ENCODE data around the gene MID2.
"Not testable (repeated sequence)": the region's sequence is repeated elsewhere in the genome, so short reads cannot be mapped to it uniquely, and the experiment has no call there.

Gene MID2

DNA sequence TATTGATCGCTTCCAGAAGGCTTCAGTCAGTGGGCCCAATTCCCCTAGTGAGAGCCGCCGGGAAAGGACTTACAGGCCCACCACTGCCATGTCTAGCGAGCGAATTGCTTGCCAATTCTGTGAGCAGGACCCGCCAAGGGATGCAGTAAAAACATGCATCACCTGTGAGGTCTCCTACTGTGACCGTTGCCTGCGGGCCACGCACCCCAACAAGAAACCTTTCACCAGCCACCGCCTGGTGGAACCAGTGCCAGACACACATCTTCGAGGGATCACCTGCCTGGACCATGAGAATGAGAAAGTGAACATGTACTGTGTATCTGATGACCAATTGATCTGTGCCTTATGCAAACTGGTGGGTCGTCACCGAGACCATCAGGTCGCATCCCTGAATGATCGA, 15.3 kb downstream of the MID2 start:
- ATAC-seq (no peak), DNase-seq (no peak)

DNA sequence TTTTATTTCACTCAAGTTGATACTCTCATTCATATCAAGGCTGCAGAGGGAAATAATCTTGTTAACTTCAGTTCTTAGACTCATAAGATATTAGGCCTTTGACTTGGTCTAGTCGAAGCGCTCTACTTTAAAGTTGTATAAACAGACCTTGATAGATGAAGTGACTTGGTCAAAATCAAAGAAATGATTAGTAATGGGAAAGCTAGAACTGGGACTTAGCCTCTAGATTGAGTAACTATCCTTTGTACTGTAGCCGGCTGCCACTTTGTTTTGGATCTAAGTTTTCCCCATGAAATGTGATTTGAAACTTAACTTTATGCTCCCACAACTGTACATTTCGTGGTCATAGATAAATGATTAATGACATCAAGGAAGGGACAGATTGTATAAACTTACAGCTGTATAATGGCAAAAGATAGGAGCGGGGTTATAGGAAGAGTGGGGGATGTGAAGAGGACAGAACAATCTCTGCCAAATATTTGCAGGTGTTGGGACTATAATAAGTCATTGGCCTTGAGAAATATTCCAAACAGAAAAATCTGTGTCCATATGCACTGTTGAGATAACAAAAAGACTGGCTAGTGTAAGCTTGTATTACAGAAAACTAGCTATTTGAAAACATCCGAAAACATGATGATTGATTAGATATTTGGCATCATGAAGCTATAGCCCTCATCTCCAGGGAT, 17.2 kb downstream of the MID2 start:
- no peak for ATAC-seq
- DNase-seq: no peak

DNA sequence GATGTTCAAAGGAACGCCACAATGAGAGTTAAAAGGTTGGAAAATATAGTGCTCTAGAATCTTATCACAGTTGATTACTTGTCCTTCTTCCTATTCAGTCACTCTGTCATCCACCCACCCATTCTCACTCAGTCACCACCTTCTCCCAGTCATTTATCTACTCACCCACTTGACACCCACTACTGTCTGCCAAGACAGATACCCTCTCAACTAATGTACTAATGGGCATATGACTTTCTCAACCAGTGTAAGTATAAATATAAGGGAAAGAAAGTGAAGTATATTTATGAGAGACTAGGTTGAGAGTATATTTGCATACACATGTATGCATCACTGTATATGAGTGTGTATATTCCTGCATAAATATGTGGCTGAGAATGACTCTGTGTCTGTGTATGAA, 20.0 kb downstream of the MID2 start:
- ATAC-seq: peak; percentile 87
- DNase-seq: peak; percentile 9

DNA sequence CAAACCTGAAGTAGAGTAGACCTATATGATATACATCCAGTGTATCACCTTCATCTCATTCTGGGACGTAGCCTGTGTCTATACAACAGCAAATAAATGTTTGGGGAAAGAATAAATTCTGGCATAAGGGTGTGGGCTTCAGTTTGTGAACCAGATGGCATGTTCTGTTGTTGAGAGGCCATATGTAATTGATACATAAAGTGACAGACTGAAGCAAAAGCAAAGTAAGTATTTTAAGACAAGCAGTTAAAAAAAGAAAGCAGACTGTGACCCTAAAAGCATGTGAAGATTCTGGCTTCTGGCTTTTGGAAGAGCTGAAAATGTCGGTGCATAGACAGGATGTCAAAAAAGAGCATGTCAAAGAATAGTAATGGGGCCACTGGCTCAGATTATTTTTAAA, 22.9 kb downstream of the MID2 start:
- DNase-seq (no peak), ATAC-seq (no peak)

DNA sequence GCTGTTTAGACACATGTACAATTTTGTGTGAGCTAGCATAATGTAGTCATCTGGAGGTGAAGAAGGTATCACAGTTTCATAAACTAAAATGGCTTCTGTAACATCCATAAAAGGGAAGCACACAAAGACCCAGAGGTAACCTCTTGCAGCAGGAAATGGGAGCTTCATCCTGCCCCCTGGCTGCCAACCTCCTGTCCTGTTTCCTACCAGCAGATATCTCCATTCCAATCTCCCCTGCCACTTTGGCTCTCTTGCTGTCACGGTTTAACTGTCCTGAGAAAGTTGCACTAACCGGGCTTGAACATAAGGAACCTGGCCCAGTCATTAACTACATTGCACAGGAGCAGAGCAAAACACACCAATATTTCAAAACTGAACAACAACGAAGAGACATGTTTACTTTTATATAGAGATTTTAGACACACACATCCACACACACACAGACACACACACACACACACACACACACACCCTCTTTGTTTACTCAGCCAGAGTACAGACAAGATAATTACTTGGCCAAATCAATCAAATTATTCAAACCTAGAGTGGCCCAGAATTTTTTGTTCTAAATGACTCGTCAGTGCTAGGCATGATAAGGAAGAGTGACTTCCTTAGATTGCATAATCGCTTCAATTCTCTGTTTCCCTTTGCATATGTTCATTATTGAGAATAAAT, 24.2 kb downstream of the MID2 start:
- DNase-seq: no peak
- no peak for ATAC-seq

DNA sequence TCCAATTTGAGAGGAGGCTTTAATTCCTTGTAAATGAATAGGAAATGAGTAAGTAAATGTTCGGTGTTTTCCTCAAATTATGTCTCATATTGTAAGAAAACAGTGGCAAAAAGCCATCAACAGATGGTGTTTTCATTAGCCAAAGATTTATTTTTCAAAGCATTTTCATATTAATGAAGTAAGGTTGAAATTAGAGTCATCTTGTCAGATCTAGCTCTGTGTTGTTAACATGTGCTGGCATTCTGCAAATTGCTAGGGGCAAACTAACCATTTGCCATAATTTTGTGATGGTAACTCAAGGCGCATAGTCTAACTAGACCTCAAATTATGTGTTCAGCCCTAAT, 24.7 kb downstream of the MID2 start:
- no peak for ATAC-seq
- no peak for DNase-seq

DNA sequence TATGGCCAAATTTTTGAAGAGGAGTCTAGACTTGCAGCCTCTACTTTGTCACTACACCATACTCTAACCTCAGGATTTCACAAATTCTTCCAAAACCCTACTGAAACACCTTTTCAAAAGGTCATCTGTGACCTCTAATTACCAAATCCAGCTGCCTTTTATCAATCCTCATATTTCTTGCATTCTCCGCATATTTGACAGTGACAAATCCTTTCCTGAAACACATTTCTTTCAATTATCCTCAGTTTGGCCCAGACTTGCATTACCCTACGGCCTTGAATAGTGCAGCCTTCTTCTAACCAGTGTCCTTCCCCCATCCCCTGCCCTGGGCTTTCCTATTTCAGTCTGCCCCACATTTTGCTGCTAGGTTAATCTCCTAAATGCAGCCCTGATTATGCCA, 25.5 kb downstream of the MID2 start:
- no peak for DNase-seq
- no peak for ATAC-seq

DNA sequence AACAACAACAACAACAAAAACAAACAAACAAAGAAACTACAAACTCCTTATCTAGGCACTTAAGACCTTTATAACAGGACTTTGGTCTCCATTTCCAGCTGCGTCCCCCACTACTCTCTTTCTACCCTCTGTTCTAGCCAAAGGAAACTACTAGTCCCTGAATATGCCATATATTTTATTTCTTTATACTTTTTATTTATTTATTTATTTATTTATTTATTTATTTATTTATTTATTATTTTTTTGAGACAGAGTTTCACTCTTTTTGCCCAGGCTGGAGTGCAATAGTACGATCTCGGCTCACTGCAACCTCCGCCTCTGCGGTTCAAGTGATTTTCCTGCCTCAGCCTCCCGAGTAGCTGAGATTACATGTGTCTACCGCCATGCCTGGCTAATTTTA, 26.0 kb downstream of the MID2 start:
- not testable (repeated sequence) for DNase-seq, ATAC-seq

DNA sequence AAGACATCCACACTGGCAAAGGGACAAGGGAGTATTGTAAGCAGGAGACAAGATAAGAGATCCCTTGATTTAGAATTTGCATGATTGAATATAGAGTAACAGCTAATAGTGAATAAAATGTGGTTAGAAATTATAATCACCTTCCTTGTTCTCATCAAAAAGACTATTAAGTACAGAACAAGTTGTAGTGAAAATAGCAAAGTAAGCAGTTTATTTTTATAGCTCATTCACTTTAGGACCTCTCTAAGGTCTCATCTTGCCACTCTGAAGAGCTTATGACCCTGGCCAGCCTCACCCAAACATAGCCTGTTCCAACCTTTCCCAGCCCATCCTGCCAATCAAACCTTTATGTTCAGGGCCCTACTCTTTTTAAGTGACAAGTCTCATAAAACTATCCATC, 30.6 kb downstream of the MID2 start:
- ATAC-seq: no peak
- no peak for DNase-seq

DNA sequence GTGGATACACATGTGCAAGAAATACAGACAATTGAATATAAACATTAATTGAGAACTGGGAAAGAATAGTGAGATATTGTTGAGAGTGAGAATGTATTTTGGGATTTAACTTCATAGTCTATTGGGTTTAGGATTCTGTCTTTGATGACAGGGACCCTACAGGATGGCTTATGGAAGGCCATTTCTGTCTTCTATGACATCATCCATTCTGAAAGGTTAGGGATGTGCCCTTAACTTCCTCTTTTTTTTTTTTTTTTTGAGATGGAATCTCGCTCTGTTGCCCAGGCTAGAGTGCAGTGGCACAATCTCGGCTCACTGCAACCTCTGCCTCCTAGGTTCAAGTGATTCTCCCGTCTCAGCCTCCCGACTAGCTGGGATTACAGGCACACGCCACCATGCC, 31.4 kb downstream of the MID2 start:
- ATAC-seq, DNase-seq: not testable (repeated sequence)

DNA sequence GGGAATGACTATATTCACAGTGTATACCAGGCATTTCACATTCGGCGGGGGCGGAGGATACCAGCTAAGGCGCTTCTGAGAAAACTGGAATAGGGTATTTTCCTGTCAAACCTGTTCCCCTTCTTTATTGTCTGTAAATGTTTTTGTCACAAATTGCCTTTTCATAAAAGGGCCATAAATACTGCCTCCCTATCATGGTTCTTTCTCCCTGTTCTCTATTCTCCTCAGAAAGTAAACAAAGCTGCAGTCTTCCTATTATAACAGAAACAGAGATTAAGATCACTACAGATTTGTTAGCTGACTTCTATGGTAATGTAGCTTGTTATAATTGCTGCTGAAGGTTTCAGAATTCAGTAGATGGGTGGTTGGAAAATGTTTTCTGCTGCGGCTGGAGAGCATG, 32.2 kb downstream of the MID2 start:
- no peak for DNase-seq
- no peak for ATAC-seq

DNA sequence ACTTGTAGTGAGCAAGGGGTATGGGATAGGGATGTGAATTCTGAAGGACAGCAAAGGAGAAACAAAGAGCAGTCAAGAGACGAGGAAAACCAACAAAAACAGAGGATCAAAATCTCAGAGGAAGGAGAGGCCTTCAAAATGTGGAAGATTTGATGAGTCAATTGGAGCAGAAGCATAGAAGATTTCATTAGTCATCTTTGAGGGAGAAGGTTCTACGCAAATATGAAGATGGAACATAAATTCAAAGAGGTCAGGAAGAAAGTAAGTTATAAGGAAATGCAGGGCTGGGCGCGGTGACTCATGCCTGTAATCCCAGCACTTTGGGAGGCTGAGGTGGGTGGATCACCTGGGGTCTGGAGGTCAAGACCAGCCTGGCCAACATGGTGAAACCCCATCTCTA, 35.4 kb downstream of the MID2 start:
- no peak for ATAC-seq
- DNase-seq: no peak

DNA sequence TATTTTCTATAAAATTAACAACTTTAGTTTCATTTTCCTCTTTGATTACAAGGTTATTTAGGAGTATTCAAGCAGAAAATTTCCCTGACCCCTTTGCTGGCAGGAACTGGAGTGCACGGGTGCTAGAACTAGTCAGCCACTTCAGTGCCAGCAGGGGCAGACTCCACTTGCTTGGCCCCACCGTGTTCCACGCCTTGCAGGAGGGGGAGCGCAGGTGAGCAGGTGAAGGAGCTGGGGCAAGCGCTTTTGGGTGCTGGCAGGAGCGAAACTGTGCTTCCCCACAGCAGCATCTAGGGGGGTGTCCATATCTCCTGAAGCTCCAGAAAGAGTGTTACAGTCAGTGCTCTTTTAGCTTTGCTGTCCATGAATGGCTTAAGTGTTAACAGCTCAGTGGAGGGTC, 45.5 kb downstream of the MID2 start:
- ATAC-seq (no peak), DNase-seq (no peak)

DNA sequence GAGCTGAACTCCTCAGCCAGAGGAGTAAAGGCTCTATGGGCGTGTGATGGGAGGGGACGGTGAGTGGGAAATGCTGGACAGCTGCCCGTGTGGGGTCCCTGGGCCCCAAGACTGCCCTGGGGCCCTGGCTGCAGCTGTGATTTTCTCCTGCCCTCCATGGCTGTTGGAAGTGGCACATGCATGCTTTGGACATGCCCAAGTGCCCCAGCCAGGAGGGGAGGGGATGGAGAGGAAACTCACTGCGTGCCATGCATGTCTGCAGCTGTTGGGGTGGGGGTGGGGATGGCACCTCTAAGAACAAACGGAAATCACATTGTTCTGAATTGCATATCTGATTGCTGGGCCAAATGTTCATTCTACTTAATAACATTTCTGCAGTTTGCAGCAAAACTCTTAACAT, 52.4 kb downstream of the MID2 start:
- no peak for DNase-seq
- ATAC-seq: no peak

DNA sequence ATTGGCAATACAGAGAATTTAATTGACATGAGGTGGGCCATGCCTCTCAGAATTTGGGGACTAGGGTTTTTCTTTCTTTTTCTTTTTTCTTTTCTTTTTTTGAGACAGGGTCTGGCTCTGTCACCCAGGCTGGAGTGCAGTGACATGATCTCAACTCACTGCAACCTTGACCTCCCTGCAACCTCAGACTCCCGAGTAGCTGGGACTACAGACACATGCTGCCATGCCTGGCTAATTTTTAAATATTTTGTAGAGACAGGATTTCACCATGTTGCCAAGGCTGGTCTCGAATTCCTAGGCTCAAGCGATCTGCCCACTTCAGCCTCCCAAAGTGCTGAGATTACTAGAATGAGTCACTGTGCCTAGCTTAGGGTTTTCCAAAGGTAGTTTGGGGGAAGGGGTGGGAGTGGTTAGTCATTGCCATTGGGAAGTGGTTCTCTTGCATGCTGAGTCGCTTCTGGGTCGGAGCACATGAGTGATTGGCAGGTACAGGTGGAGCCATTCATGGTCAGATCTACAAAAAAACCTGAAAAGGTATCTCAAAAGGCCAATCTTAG, 54.5 kb downstream of the MID2 start:
- no peak for ATAC-seq
- no peak for DNase-seq

DNA sequence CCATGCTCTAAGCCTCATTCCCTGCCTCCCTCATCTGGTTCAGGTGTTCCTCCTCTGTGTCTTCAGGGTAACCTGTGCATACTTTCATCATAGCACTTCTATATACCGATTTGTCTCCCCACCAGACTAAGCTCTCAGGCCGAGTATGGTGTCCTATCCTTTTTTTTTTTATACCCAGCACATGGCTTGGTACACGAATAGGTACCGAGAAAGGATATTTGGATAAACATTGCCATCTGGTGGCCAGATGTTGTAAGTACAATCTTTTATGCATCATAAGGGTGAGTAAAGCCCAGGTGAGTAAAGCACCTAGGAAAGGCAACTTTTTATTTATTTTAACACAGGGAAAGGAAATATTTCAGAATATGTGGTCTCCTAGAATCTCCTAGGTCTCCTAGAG, 68.4 kb downstream of the MID2 start:
- DNase-seq (no peak), ATAC-seq (peak; percentile 63)

DNA sequence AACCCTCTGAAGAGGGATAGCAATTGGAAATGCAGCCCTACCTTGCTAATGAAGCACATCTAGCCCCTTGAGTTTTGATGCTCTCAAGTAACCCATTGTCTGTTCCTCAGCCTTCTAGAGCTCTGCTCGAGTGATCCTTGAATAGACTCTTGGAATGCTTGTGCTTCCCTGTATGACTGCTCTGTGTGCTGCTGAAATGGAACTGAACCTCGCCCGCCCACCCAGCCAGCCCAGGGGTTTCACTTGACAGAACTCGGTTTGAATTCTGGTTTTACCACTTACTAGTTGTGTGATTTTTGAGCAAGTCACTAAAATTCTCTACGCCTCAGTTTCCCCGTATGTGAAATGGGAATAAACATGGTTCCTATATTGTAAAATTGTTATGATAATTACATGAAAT, 77.1 kb downstream of the MID2 start:
- ATAC-seq (no peak), DNase-seq (no peak)

DNA sequence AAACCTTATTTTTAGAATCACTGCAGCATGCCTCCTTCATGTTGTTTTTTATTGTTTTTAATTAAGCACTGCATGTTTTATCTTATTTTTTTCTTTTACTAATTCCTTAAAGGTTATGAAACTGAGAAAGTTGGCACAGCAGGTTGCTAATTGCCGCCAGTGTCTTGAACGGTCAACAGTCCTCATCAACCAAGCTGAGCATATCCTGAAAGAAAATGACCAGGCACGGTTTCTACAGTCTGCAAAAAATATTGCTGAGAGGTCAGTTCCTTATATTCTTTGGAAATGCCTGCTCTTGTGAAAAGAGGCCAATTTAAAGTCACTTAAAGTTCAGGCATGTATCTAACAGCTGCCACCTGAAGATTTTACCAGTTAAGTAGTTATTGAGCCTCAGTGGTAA, 79.7 kb downstream of the MID2 start:
- ATAC-seq (no peak), DNase-seq (no peak)

DNA sequence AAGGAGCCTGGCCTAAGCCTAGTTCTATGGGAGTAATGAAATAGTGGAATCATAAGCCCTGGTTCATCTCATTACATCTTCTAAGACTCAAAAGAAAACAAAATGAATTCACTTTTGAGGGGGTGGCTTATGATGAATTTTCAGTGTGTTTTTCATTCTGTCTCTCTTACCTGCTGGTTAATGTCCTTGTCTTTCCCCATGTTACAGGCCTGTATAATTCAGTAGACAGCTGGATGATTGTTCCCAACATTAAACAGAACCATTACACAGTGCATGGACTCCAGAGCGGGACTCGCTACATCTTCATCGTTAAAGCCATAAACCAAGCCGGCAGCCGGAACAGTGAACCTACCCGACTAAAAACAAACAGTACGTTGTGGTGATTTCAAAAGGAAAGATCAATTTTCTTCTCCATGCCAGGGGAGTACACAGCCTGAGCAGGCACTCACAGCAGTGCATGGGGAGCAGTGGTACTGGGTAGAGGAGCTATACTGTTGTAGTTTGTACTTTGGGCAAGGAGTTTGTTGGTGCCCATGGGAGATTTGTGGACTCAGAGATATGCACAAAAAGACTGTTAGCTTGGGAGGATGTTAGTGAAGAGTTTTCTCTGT, 98.6 kb downstream of the MID2 start:
- no peak for ATAC-seq
- DNase-seq: no peak

DNA sequence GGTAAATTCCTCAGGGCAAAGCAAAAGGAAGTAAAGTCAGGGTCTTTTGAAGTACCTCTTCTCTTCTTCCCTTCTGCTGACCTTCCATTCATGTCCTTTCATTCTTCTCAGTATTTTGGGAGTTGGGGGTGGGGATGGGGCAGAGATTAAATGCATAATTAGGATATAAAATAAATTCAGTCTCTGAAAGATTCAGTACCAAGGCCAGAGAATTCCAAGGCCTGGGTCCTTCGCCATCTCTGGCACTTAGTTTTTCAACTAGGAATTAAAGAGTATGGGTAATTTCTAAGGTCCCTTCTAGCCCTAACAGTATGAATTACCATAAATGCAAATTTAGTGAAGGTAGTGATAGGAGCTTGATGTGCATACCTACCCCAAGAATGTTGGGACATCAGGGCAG, 108.6 kb downstream of the MID2 start:
- ATAC-seq: no peak
- DNase-seq: no peak

DNA sequence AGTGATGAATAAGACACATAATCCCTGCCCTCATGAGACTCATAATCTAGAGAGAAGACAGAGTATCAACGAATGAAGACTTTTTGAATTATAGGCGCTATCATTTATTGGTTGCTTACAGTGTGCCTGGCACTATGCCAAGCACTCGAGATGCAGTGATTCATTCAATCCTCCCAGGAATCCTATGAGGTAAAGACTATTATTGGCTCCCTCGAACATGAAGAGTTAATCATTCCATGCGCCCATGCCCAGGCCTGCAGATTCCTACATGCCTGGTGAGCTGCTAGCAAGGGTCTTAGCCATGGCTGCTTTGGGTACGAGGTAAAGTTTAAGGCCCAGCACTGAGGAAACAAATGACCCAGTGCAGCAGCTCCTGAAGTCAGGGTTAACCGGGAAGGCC, 109.5 kb downstream of the MID2 start:
- DNase-seq (no peak), ATAC-seq (no peak)

DNA sequence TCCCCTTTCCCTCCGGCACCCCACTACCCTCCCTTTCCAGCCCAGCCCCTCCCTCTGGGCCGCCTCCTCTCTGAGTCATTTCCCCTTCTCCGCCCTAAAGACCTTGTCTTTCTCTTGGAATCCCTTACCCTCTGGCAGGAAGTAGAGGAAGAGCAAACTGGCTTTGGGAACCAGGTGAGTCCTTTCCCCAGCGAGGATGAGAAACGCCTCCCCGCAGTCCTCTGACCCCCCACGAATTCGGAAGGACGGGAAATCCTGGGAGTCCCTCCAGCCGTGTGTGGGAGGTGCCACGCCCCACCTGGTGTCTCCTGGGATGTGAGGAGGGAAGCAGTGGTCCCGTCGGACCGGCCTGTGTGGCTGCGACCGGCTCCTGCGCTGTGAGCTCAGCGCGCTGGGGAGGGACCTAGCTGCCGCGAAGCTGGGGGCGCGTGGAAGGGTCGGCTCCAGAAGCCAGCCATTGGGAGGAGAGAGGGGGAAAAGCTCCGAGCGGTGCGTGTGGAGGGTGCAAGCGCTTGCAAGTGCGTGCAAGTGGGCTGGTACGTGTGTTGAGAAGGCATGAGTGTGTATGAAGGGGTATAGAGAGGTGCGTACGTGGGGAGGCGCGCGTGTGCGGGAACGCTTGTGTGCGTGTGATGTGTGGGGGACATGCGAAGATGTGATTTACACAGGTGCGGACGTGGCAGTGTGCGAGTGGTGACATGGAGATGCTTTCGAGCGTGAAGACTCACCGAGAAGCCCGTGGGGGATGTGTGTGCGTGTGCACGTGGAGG, 110.2 kb downstream of the MID2 start:
- ATAC-seq: no peak
- DNase-seq: peak; percentile 3

DNA sequence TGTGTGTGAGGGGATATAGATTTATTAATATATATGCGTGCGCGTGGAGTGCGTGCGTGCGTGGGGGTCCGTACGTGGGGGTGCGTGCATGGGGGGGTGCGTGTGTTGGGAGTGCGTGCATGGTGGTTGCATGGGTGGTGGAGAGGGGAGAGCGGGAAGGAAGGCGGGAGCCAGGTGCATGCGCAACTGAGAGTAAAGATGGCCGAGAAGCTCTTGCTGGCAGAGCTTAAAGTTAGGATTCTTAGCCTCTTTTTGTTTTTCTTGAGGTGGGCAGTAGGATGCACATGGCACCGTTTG, 110.7 kb downstream of the MID2 start:
- DNase-seq (no peak), ATAC-seq (no peak)
